CD4-positive, alpha-beta T cell treated with Interleukin-6 at 100 ng/mL for 8 hours (primary cell): Measurements from ENCODE around the gene NMRK2.
"Not testable (repeated sequence)": the region's sequence is repeated elsewhere in the genome, so short reads cannot be mapped to it uniquely, and the experiment has no call there.

Experiments
- DNase-seq: peaks from one replicate; pipeline ENCODE4 v3.0.0-alpha.2; 2020; ENCODE audit warnings: mixed read lengths, low spot score

NMRK2 gene, protein sequence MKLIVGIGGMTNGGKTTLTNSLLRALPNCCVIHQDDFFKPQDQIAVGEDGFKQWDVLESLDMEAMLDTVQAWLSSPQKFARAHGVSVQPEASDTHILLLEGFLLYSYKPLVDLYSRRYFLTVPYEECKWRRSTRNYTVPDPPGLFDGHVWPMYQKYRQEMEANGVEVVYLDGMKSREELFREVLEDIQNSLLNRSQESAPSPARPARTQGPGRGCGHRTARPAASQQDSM

DNA sequence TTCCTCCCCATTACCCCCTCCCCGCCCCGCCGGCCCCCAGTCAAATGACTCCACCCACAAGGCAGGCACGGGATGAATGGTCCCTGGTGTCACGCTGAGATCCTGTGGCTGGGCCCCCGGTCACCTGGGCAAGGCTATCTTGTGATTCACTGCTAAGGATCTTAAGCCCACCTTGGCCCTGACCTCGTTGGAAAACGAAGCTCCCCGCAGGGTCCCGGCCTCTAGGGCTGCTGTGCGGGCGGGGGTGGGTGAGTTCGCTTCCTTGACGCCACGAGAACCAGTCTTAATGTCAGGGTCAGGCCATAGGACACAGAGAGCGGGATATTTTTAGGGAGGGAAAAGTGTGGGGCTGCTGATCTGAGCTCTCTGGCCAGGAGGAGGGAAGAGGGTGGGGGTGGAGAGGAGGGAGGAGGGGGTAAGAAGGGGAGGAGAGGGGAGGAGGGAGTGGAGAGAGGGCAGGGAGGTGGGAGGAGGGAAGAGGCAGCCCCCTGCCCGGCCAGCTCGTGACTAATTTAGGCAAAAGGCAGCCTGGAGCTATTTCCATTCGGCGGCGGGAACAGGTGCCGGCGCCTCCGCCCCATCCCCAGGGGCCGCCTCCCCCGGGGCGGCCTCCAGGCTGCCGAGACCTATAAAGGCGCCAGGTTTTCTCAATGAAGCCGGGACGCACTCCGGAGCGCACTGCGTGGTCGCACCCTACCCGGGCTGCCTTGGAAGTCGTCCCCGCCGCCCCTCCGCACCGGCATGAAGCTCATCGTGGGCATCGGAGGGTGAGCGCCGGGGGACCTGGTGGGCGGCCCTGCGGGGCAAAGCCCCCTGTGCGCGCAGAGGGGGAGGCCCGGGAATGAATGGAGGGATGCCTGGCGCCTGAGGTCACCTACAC, at the start of gene NMRK2:
TSS of gene NMRK2 (plus strand) at position 139 of the 880 bp plus-strand sequence. CDS start at position 742, 603 bp downstream.
- no peak for DNase-seq

DNA sequence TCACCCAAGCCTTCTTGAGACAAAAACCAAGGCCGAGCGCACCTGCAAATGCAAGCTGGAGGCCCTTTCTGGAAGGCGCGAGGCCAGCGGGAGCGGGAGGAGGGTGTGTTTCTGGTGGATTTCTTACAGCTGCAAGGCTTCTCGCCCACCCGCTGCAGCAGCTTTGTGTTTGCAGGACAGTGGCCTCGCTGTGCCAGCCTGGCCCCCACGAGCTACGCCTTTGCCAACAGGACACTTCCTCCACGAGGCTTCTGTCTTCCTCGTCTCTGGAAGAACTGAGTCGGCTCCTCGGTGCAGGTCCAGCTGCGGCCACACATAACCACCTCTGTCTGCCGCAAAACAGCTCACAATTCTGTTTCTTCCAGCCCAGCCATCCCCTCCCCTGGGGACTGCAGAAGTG, 42.3 kb upstream of the NMRK2 start:
- no peak for DNase-seq

- DNase-seq, result no peak
Measured at GRCh38 chr19:3893509-3894179, 39.2 kb upstream of the NMRK2 start.

DNA sequence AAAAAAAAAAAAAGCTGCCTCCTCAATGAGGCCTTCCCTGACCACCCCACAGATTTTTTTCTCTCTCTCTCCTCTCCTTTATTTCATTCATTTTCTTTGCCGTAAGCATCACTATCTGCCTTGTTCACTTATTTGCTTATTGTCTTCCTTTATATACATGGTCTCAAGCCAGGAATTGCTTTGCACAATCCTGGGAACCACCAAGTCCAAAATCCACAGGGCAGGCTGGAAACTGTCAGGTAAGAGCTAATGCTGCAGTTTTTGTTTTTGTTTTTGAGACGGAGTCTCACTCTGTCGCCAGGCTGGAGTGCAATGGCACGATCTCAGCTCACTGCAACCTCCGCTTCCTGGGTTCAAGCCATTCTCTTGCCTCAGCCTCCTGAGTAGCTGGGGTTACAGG, 37.9 kb upstream of the NMRK2 start:
- not testable (repeated sequence) for DNase-seq

GRCh38 chr19:3895788-3896187, 37.1 kb upstream of the NMRK2 start:
- DNase-seq, result no peak

GRCh38 chr19:3897936-3898335, 34.9 kb upstream of the NMRK2 start:
- no peak for DNase-seq

DNA sequence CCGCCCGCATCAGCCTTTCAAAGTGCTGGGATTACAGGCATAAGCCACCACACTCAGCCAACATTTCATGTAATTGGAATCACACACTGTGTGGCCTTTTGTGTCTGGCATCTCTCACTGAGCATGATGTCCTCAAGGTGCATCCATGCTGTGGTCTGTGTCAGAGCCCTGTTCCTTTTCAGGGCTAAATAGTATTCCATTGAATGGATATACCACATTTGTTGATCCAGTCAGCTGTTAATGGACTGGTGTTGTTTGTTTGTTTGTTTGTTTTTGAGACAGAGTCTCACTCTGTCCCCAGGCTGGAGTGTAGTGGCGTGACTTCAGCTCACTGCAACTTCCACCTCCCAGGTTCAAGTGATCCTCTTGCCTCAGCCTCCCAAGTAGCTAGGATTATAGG, 34.4 kb upstream of the NMRK2 start:
- DNase-seq, result no peak

DNA sequence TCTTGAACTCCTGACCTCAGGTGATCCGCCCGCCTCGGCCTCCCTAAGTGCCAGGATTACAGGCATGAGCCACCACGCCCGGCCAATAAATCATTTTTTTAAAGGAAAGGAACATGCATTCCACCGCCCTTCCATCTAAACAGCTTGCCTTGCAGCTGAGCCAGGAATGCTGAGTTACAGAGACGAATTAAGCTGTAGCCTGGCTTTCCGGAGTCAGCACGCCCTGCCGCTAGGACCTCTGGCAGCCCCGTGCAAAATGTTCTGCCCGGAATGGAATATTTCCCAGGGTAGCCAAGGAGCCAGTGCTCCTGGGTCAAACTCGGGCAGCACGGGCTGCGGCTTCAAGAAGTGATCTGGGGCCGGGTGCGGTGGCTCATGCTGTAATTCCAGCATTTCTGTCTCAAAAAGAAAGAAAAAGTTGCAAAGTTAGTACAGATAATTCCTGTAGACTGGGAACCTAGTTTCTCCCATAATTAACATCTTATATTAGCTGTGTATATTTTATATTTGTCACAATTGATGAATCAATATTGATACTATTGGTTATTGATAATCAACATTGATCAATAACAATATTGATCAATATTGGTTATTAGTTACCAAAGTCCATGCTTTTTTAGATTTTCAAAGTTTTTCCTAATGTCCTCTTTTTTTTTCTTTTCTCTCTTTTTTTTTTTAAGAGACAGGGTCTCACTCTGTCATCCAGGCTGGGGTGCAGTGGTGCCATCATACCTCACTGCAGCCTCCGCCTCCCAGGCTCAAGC, 33.2 kb upstream of the NMRK2 start:
- no peak for DNase-seq

GRCh38 chr19:3902317-3902973, 30.4 kb upstream of the NMRK2 start:
- no peak for DNase-seq

GRCh38 chr19:3904233-3904632, 28.6 kb upstream of the NMRK2 start:
- no peak for DNase-seq

DNA sequence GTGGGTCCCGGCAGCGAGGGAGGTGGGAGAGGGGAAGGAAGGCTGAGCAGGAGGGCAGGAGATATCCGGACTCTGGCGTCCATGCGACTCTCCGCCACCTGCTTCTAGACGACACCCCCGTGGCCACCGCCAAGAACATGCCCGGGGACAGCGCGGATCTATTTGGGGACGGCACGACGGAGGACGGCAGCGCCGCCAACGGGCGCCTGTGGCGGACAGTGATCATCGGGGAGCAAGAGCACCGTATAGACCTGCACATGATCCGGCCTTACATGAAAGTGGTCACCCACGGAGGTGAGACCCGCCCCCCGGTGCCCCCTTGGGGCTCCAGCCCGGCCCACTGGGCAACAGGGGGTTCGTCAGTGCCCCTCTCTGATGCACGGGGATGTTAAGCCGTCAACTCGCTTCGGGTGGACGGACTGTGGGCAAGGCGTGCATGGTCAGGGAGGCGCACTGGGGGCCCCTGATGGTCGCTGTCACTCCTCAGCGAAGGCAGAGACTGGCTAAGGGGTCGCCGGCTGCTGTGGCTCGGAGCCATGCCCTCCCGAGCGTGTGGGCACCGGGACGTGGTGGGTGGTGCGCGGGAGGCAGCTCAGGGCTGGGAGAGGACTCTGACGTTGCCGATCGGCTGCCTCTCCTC, 25.1 kb upstream of the NMRK2 start:
- no peak for DNase-seq

- DNase-seq, result no peak
Measured at GRCh38 chr19:3908266-3909054, 24.4 kb upstream of the NMRK2 start.

DNA sequence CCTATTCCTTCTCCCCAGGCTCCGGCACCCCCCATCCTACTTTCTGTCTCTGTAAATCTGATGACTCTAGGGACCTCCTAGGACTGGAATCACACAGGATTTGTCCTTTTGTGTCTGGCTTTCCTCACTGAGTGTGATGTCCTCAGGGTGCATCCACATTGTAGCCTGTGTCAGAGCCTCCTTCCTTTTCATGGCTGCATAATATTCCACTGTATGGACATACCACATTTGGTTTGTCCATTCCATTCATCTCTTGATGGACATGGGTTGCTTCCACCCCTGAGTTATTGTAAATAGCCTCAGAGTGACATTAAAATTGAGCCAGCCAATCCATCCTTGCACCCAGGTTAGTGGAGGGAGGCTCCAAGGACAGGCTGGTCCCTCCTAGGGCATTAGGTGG, 22.8 kb upstream of the NMRK2 start:
- no peak for DNase-seq

DNA sequence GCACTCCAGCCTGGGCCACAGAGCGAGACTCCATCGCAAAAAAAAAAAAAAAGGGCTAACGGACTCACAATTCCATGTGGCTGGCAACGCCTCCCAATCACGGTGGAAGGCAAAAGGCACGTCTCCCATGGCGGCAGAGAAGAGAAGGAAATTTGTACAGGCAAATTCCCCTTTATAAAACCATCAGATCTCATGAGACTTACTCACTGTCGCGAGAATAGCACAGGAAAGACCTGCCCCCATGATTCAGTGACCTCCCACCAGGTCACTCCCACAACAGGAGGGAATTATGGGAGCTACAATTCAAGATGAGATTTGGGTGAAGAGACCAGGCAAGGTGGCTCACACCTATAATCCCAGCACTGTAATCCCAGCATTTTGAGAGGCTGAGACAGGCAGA, 18.7 kb upstream of the NMRK2 start:
- DNase-seq, result no peak

GRCh38 chr19:3916033-3916432, 16.8 kb upstream of the NMRK2 start:
- no peak for DNase-seq

GRCh38 chr19:3919793-3920192, 13.1 kb upstream of the NMRK2 start:
- DNase-seq, result no peak

DNA sequence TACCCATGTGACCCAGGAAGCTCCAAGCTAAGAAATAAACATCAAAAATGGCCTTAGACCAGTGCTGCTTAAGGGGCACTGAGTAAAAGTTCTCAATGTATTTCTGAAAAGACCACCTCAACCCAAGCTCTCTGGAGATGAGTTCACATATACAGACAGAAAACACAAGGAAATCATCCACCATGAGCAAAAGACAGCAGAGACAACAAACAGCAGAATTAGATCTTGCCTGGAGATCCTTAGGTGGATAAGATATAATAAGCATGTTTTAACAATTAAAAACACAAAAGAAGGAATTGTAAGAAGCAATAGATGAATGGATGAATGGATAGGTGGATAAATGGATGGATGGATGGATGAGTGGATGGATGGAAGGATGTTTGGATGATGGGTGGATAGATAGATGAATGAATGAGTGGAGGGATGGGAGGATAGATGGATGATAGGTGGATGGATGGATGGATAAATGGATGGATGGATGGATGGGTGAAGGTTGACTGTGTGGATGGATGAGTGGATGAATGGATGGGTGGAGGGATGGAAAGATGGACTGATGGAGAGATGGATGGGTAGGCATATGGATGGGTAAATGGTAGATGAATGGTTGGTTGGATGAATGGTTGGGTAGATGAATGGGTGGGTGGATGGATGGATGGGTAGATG, 9.6 kb upstream of the NMRK2 start:
- DNase-seq, result no peak

DNA sequence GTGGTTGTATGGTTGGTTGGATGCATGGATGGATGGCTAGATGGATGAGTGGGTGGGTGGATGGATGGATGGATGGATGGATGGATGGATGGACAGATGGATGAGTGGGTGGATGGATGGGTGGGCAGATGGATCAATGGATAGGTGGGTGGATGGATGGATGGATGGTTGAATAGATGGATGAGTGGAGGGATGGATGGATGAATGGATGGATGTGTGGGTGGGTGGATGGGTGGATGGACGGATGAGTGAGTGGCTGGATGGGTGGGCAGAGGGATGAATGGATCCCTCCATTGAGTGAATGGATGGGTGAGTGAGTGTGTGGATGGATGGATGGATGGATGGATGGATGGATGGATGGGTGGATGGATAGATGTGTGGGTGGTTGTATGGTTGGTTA, 9.0 kb upstream of the NMRK2 start:
- DNase-seq, result no peak

DNA sequence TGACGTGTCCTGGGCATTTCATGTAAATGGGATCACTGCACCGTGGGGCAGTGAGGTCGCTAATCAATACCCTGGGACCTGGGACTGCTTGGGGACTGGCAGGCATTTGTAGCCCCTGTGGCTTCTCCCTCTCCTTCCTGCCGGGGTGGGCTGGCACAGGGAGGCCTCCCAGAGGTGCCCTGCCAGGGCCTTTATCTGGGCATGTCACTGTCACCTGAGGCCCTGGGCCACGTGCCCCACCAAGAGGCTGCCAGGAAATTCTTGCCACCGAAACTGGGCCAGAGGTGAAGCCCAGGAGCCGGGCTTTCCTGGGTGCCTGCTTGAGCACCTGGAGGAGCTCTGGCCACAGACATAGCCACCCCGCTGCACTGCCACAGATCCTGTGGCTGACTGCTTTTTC, 1.8 kb upstream of the NMRK2 start:
- DNase-seq, result no peak
